ENCODE data around the gene NAIF1. TPM values are rescaled to one million over a fixed set of nuclear protein-coding genes. Genes with fewer than 3 reads are reported as not detected.

NAIF1 gene
- total and polyA plus RNA-seq, 9 donors: 4.1 to 10.9 (median 6.6) TPM

DNA sequence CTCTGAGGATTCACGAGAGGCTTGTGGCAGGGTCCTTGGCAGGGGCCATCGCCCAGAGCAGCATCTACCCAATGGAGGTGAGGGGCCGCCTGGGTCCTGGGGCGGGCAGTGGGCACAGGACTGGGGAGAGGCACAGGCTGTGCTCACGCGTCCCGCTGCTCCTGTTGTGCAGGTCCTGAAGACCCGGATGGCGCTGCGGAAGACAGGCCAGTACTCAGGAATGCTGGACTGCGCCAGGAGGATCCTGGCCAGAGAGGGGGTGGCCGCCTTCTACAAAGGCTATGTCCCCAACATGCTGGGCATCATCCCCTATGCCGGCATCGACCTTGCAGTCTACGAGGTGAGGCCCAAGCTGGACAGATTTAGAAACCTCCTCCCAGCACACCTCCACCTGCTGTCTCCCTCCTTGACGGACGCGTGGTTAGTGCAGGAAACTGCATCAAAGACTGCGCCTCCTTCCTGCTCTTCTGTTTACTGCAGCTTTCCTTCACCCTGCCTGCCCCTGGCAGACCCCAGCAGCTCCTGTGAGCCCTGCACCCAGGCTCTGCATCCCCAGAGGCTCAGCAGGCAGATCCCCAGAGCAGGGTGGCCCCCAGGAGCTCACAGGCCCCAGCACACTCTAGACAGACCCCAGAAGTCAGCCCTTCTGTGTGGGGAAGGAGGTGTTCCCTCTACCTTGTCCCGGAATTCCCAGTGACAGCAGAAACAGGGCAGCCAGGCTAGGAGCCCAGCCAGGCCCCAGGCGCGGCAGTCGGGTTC lies 39.2 kb upstream of the NAIF1 start:
- Histone ChIP-seq H3K27me3 (no peaks in the 10 kb centered on the region), H3K4me1 (ENCODE audit: insufficient read depth) (peaks cover 29% of the 10 kb centered on the region), H3K4me3 (no peak overlapping the region), H3K27ac (peak overlapping the region in 1 of 2 donors; percentile 39), H3K36me3 (no peaks in the 10 kb centered on the region), H3K9me3 (no peaks in the 10 kb centered on the region)
- intact Hi-C loops (cut with DNase I): loop anchor here in 2 of 4 donors (5.0 to 10.0 kb wide), 2 partner anchors 52 to 64 kb away; no protein-coding TSS in a partner anchor
- peak in 2 of 5 donors; percentile 29 to 45 for DNase-seq
- TF ChIP-seq POLR2A (IDR thresholded peaks at IDR 0.05) (no peak), EP300 (IDR thresholded peaks at IDR 0.05) (no peak)
- TF ChIP-seq, protein P1, sequence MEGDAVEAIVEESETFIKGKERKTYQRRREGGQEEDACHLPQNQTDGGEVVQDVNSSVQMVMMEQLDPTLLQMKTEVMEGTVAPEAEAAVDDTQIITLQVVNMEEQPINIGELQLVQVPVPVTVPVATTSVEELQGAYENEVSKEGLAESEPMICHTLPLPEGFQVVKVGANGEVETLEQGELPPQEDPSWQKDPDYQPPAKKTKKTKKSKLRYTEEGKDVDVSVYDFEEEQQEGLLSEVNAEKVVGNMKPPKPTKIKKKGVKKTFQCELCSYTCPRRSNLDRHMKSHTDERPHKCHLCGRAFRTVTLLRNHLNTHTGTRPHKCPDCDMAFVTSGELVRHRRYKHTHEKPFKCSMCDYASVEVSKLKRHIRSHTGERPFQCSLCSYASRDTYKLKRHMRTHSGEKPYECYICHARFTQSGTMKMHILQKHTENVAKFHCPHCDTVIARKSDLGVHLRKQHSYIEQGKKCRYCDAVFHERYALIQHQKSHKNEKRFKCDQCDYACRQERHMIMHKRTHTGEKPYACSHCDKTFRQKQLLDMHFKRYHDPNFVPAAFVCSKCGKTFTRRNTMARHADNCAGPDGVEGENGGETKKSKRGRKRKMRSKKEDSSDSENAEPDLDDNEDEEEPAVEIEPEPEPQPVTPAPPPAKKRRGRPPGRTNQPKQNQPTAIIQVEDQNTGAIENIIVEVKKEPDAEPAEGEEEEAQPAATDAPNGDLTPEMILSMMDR (IDR thresholded peaks at IDR 0.05): no peak
- WGBS, 3 donors: 78 to 86% (median 79%) methylated on average over 19 to 23 of the region's 23 CpGs

DNA sequence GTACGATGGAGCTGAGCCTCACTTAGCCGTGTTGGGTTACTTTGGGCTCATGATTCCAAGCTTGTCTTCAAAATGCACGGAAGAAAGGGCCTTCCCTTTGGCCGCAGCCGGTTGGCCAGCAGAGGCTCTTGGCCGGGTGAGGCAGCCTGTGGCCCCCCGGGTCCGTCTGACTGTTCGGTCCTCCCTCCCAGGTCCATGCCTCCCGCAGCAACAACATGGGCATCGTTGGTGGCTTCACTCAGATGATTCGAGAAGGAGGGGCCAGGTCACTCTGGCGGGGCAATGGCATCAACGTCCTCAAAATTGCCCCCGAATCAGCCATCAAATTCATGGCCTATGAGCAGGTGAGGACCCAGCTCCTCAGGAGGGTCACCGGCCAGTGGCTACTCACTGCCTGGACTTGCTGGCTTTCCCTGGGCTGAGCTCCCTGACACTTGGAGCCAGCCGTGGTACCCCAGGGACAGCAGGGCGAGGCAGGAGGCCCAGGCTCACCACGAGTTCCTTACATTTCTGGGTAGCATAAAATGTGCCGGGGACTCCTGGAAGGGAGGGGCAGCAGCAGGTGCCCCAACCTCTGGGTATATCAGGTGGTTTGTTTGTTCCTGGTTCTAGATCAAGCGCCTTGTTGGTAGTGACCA lies 38.5 kb upstream of the NAIF1 start:
- Histone ChIP-seq H3K36me3 (no peaks in the 10 kb centered on the region), H3K4me1 (ENCODE audit: insufficient read depth) (peaks cover 32% of the 10 kb centered on the region)

DNA sequence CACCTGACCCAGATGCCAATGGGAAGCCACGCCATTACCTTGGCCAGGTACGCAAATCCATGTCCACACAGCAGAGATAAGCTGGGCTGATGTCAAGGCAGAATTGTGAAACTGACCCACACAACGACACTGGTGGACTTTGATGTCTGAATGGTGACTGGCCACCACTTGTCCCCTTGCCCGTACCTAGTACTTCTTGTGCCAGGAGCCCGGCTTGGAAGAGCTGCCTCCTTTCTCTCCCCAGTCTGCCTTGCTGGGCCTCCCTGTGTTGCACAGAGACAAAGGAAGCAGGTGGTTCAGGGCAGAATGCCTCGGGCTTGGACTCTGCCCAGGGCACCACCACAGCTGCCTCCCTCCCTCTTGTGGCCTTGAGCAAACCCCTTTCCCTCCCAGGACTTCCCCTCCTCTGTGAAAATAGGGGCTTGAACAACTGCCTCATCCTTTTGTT lies 37.1 kb upstream of the NAIF1 start:
- intact Hi-C loops (cut with DNase I): loop anchor here in 1 of 4 donors (10.0 kb wide), 1 partner anchor 49 kb away; no protein-coding TSS in a partner anchor
- H3K4me1 ChIP-seq (ENCODE audit: insufficient read depth): peaks cover 45% of the 10 kb centered on the region
- 19 to 32% (median 28%) methylated on average over 6 of the region's 6 CpGs for WGBS, 3 donors
- TF ChIP-seq, protein P1 (IDR thresholded peaks at IDR 0.05): no peak
- TF ChIP-seq POLR2A (IDR thresholded peaks at IDR 0.05): no peak
- TF ChIP-seq EP300 (IDR thresholded peaks at IDR 0.05): no peak
- H3K27me3 ChIP-seq: no peaks in the 10 kb centered on the region
- no peak overlapping the region for H3K4me3 ChIP-seq
- peak overlapping the region; percentile 52 to 63 for H3K27ac ChIP-seq
- H3K36me3 ChIP-seq: no peaks in the 10 kb centered on the region
- no peaks in the 10 kb centered on the region for H3K9me3 ChIP-seq
- DNase-seq: peak; percentile 55 to 80 (median 69)

More for the DNA sequence above, 38.5 kb upstream of the NAIF1 start:
- H3K4me3 ChIP-seq: no peak overlapping the region
- no peak for TF ChIP-seq EP300 (IDR thresholded peaks at IDR 0.05)
- DNase-seq: peak in 1 of 5 donors; percentile 35
- WGBS, 3 donors: 78 to 84% (median 80%) methylated on average over 19 to 21 of the region's 21 CpGs
- no peaks in the 10 kb centered on the region for H3K27me3 ChIP-seq
- no peaks in the 10 kb centered on the region for H3K9me3 ChIP-seq
- intact Hi-C loops (cut with DNase I): loop anchor here in 2 of 4 donors (5.0 to 10.0 kb wide), 2 partner anchors 51 to 63 kb away; no protein-coding TSS in a partner anchor
- H3K27ac ChIP-seq: peak overlapping the region in 1 of 2 donors; percentile 39

DNA sequence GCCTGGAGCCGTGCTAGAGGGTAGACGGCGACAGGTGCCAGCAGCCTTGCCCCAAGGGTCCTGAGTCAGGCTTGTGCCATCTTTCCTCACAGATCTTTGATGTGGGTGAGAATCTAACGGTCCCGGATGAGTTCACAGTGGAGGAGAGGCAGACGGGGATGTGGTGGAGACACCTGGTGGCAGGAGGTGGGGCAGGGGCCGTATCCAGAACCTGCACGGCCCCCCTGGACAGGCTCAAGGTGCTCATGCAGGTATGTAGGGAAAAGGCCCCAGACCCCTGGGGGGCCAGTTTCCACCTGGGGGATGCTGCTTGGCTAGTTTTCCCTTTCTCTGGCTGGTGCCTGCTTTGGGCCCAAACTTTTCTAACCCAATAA lies 36.5 kb upstream of the NAIF1 start:
- Histone ChIP-seq H3K36me3 (no peaks in the 10 kb centered on the region), H3K9me3 (no peaks in the 10 kb centered on the region), H3K4me1 (ENCODE audit: insufficient read depth) (peaks cover 47% of the 10 kb centered on the region), H3K27me3 (no peaks in the 10 kb centered on the region), H3K27ac (peak overlapping the region; percentile 52 to 63), H3K4me3 (no peak overlapping the region)
- TF ChIP-seq POLR2A (IDR thresholded peaks at IDR 0.05) (no peak), EP300 (IDR thresholded peaks at IDR 0.05) (no peak)
- TF ChIP-seq, protein P1 (IDR thresholded peaks at IDR 0.05): no peak
- intact Hi-C loops (cut with DNase I): loop anchor here in 1 of 4 donors (10.0 kb wide), 1 partner anchor 49 kb away; no protein-coding TSS in a partner anchor
- WGBS, 3 donors: 42 to 51% (median 44%) methylated on average over 7 to 8 of the region's 8 CpGs
- peak in 2 of 5 donors; percentile 41 to 45 for DNase-seq
